HCT116 (cell line): ENCODE results near the gene SLC37A3. TPM values are rescaled to one million over a fixed set of nuclear protein-coding genes. Genes with fewer than 3 reads are reported as not detected.
A peak's percentile ranks its signal among the peaks of the same experiment; 100 is the strongest.
"Not testable (repeated sequence)": the region's sequence is repeated elsewhere in the genome, so short reads cannot be mapped to it uniquely, and the experiment has no call there.

Experiments
- ATAC-seq: fragments of 200-7000 bp; cut with Tn5 transposase; 2 replicates; pipeline ENCODE4 v1.9.1; 2020; ENCODE audit warnings: mild to moderate bottlenecking, moderate library complexity
- BruUV-seq: library from RNA; stranded (reverse); fragments of 400-500 nt; replicated peaks from 2 replicates; lab custom pipeline; 2021; lab: Mats Ljungman, UMichigan
- CTCF ChIA-PET: fragments of 300-600 bp; sonication (Branson Sonifier 250); formaldehyde crosslinking; loops from one replicate; lab custom pipeline; 2021; ENCODE audit warnings: antibody characterized with exemption; lab: Charles Lee
- POLR2A ChIA-PET: fragments of 300-600, 350-600 bp; sonication (Branson Sonifier 250); formaldehyde crosslinking; loops from one replicate; lab custom pipeline; 2021; ENCODE audit warnings: antibody characterized with exemption; lab: Charles Lee
- RAD21 ChIA-PET, 2 experiments: fragments of 300-600 bp; sonication (Branson Sonifier 250); formaldehyde crosslinking; loops; one replicate each; lab custom pipeline; 2023; ENCODE audit warnings: low total read pairs in 2 of 2; ENCODE audit not compliant: uncharacterized antibody in 2 of 2, unreplicated experiment in 2 of 2, low non-redundant PET in 1 of 2; lab: Charles Lee
- DNase-seq: peaks from one replicate; pipeline ENCODE4 v3.0.0-alpha.2; 2010; ENCODE audit warnings: low read depth, low spot score
- H2AFZ ChIP-seq: fragments of 200-600 bp; shearing (Covaris generic), sonication (generic); 2 replicates; pipeline ENCODE4 v1.6.1; 2017; ENCODE audit warnings: low read depth, mixed run types, mixed read lengths, antibody characterized with exemption, low read length; ENCODE audit not compliant: poor library complexity, severe bottlenecking
- H3K27ac ChIP-seq: 2 replicates; pipeline ENCODE4 v1.5.1; 2012; ENCODE audit warnings: low read depth, low read length
- H3K27me3 ChIP-seq: fragments of 200-600 bp; sonication (generic); 2 replicates; pipeline ENCODE4 v1.6.1; 2016; ENCODE audit warnings: mixed run types, low read length, mixed read lengths; ENCODE audit not compliant: insufficient read depth
- H3K36me3 ChIP-seq, 2 experiments: fragments of 200-500 bp in 1 of 2; fragments of 200-600 bp in 1 of 2; sonication (Bioruptor generic) in 1 of 2; sonication (generic) in 1 of 2; 2 replicates each; pipeline versions ENCODE4 v1.5.1 to v1.6.1; 2014 to 2016; ENCODE audit warnings: low read length in 2 of 2, inconsistent platforms in 1 of 2, mixed read lengths in 1 of 2, mixed run types in 1 of 2; ENCODE audit not compliant: insufficient read depth in 2 of 2, control insufficient read depth in 1 of 2
- H3K4me1 ChIP-seq, 2 experiments: fragments of 200-600 bp in 1 of 2; sonication (generic) in 1 of 2; 2 replicates each; pipeline versions ENCODE4 v1.5.1 to v1.6.1; 2012 to 2017; ENCODE audit warnings: low read length in 2 of 2, inconsistent platforms in 1 of 2, mild to moderate bottlenecking in 1 of 2, mixed read lengths in 1 of 2, mixed run types in 1 of 2, moderate library complexity in 1 of 2; ENCODE audit not compliant: insufficient read depth in 2 of 2, control insufficient read depth in 1 of 2
- H3K4me2 ChIP-seq: fragments of 200-600 bp; sonication (generic); 2 replicates; pipeline ENCODE4 v1.6.1; 2017; ENCODE audit warnings: mixed run types, low read length, mixed read lengths
- H3K4me3 ChIP-seq, 2 experiments: fragments of 200-600 bp in 1 of 2; sonication (generic) in 1 of 2; replicated peaks in 1 of 2; 2 replicates each; pipeline ENCODE4 v1.5.1; 2011 to 2016; ENCODE audit warnings: low read length in 2 of 2, control low read depth in 1 of 2, low read depth in 1 of 2, mild to moderate bottlenecking in 1 of 2, mixed read lengths in 1 of 2, mixed run types in 1 of 2
- H3K79me2 ChIP-seq: fragments of 200-600 bp; sonication (generic); 2 replicates; pipeline ENCODE4 v1.6.1; 2017; ENCODE audit warnings: mild to moderate bottlenecking, mixed run types, low read length, moderate library complexity, mixed read lengths; ENCODE audit not compliant: insufficient read depth
- H3K9ac ChIP-seq: fragments of 200-600 bp; sonication (generic); 2 replicates; pipeline ENCODE4 v1.6.1; 2016; ENCODE audit warnings: low read length, mixed read lengths
- H3K9me2 ChIP-seq: fragments of 200-600 bp; sonication (generic), shearing (Covaris generic); 2 replicates; pipeline ENCODE4 v1.6.1; 2017; ENCODE audit warnings: mixed run types, mild to moderate bottlenecking, moderate library complexity; ENCODE audit not compliant: insufficient read depth
- H3K9me3 ChIP-seq, 2 experiments: fragments of 200-500 bp in 1 of 2; fragments of 200-600 bp in 1 of 2; sonication (Bioruptor generic) in 1 of 2; sonication (generic) in 1 of 2; 2 replicates each; pipeline ENCODE4 v1.6.1; 2014 to 2017; ENCODE audit warnings: low read length in 2 of 2, mixed read lengths in 2 of 2, inconsistent platforms in 1 of 2, low read depth in 1 of 2, mild to moderate bottlenecking in 1 of 2, mixed run types in 1 of 2, moderate library complexity in 1 of 2; ENCODE audit not compliant: control insufficient read depth in 1 of 2, insufficient read depth in 1 of 2
- H4K20me1 ChIP-seq: fragments of 200-600 bp; sonication (generic), shearing (Covaris generic); 2 replicates; pipeline ENCODE4 v1.6.1; 2017; ENCODE audit warnings: mixed run types, mild to moderate bottlenecking, moderate library complexity; ENCODE audit not compliant: insufficient read depth
- ATF3 ChIP-seq: IDR thresholded peaks from 2 replicates; pipeline ENCODE4 v1.6.1; 2012
- CEBPB ChIP-seq: IDR thresholded peaks from 2 replicates; pipeline ENCODE4 v1.6.1; 2012; ENCODE audit warnings: low read depth
- ELF1 ChIP-seq: IDR thresholded peaks from 2 replicates; pipeline ENCODE4 v1.6.1; 2012; ENCODE audit warnings: low read depth, borderline replicate concordance
- EZH2 ChIP-seq: fragments of 200-600 bp; sonication (generic); IDR thresholded peaks from 2 replicates; pipeline ENCODE4 v1.6.1; 2017; ENCODE audit warnings: antibody characterized with exemption, mixed run types
- FOSL1 ChIP-seq: IDR thresholded peaks from 2 replicates; pipeline ENCODE4 v1.6.1; 2012; ENCODE audit warnings: low read depth
- JUND ChIP-seq: IDR thresholded peaks from 2 replicates; pipeline ENCODE4 v1.6.1; 2012
- SRF ChIP-seq: IDR thresholded peaks from 2 replicates; pipeline ENCODE4 v1.6.1; 2012; ENCODE audit warnings: low read depth
- ZBTB33 ChIP-seq: IDR thresholded peaks from 2 replicates; pipeline ENCODE4 v1.6.1; 2011; ENCODE audit warnings: mild to moderate bottlenecking, low read length, moderate library complexity; ENCODE audit not compliant: insufficient replicate concordance; ENCODE audit errors: extremely low read depth
- ZNF274 ChIP-seq: fragments of 200-500 bp; sonication (Bioruptor generic); IDR thresholded peaks from 2 replicates; pipeline ENCODE4 v1.6.1; 2014; ENCODE audit warnings: mild to moderate bottlenecking, low read depth, low read length, inconsistent platforms
- intact Hi-C: fragments of 100-400 bp; cut with micrococcal nuclease; formaldehyde crosslinking; loops from 2 replicates; pipeline ENCODE4 v1.10.0; 2022
- total RNA-seq: library from RNA; stranded (reverse); gene quantifications from one replicate; pipeline ENCODE4 v1.2.1, GENCODE V29; 2021; ENCODE audit not compliant: unreplicated experiment

The SLC37A3 gene
- total RNA-seq, 1 experiment from 2014 or later, result 41.8 TPM

- H2AFZ ChIP-seq, H4K20me1 ChIP-seq, H3K9me3 ChIP-seq, CTCF ChIA-PET, BruUV-seq, POLR2A ChIA-PET, intact Hi-C loops, H3K4me2 ChIP-seq, H3K4me3 ChIP-seq, DNase-seq, H3K79me2 ChIP-seq, H3K9ac ChIP-seq, RAD21 ChIA-PET, H3K27me3 ChIP-seq, H3K9me2 ChIP-seq, H3K27ac ChIP-seq, ATAC-seq, H3K36me3 ChIP-seq: not testable (repeated sequence)
- 0 out of 2 replicates have a peak, but pooled peaks have one; percentile 8 for TF ChIP-seq FOSL1
- TF ChIP-seq JUND, result peak; percentile 13; the same call in 1 of the 2 replicates
- H3K4me1 ChIP-seq, result peaks cover 0 to 22% of the 10 kb centered on the region in 2 experiments; a peak in 2 of 4 replicates
Measured at GRCh38 chr7:140320078-140320477, 78.3 kb downstream of the SLC37A3 start.

GRCh38 chr7:140317999-140318398, 80.3 kb downstream of the SLC37A3 start:
- ATAC-seq, result no peak
- Histone ChIP-seq H3K9ac (no peak overlapping the region), H3K4me1 (peaks cover 0 to 22% of the 10 kb centered on the region in 2 experiments; a peak in 2 of 4 replicates), H3K79me2 (no peaks in the 10 kb centered on the region), H2AFZ (no peak overlapping the region), H3K9me3 (no peaks in the 10 kb centered on the region), H3K9me2 (no peaks in the 10 kb centered on the region), H3K27me3 (no peaks in the 10 kb centered on the region), H3K36me3 (no peaks in the 10 kb centered on the region), H3K4me3 (no peak overlapping the region), H4K20me1 (no peaks in the 10 kb centered on the region), H3K27ac (no peak overlapping the region), H3K4me2 (no peak overlapping the region)
- BruUV-seq, result no TSS peak
- POLR2A ChIA-PET, result no interaction called here
- DNase-seq, result no peak
- CTCF ChIA-PET, result no interaction called here
- no peak for TF ChIP-seq ELF1
- TF ChIP-seq CEBPB, result no peak
- no peak for TF ChIP-seq ZNF274
- no peak for TF ChIP-seq ZBTB33
- TF ChIP-seq ATF3, result no peak
- TF ChIP-seq EZH2, result no peak
- no peak for TF ChIP-seq SRF
- RAD21 ChIA-PET, result no interaction called here
- intact Hi-C loops, result no loop called here
